ENCODE measurements around the gene PPP1CB.
"Not testable (repeated sequence)": the region's sequence is repeated elsewhere in the genome, so short reads cannot be mapped to it uniquely, and the experiment has no call there.

PPP1CB gene

GRCh38 chr2:28751252-28751955 is at the start of gene PPP1CB:
Gene PPP1CB, plus strand, starts transcription at chr2:28751830. Its CDS starts 295 bp downstream, at chr2:28752125.
- DNase-seq, result peak; percentile 85 to 97 (median 93)

DNA sequence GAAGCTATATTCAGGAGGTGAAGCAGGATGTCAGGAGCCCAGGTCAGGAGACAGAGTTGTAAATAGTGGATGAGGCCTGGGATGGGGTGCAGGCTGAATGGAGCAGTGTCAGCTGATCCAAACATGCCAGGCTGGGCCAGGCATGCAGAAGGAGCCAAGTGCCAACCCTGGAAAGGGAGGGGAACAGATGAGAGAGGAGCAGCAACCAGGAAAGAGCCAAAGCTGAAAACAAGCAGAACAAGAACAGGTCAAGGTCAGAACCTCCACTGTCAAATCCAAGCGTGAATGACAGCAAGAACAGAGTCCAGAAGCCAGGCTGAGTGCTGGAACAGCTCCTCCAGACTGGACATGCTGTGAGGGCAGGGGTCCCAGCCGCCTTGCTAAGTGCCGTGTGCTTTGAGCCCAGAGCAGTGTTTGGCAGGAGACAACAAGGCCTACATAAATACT is 49.2 kb upstream of the PPP1CB start:
- DNase-seq, result no peak

- DNase-seq, result no peak
Measured at GRCh38 chr2:28702878-28703277, 48.8 kb upstream of the PPP1CB start.

DNA sequence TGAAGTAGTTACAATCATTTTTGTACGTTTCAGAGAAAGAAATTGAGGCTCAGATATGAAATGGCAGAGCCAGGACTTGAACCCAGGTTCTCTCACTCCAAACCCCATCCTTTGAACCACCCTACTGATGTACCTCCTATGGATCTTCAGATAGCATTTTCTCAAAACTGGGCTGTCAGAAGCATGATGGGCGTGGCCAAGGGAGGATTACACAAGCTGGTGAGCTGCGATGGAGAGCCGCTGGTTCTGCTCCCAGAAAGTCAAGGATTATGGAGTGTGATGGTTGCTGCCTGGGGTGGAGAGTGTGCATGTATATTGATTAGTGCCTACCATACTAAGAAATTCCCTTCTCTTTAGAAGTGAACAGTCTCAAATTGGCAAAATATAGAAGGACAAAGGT is 47.0 kb upstream of the PPP1CB start:
- no peak for DNase-seq

GRCh38 chr2:28705751-28706440 is 45.7 kb upstream of the PPP1CB start:
- no peak for DNase-seq

DNA sequence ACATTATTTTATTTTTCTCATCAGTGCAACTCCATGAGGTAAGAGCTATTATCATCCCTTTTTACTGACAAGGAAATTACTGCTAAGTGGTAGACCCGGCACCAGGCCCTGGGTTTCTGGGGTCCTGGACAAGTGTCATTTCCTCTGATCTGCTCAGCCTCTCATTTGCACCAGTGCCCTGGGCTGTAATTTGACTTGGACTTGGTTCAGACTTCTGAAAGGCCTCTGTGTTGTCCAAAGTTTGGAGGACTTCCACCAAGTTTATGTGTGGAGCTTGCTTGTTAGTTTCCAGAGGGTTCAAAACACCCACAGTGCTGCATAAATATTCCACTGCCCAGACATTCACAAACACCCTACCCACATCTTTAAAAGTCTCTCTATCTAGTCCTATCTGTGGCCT is 44.0 kb upstream of the PPP1CB start:
- no peak for DNase-seq

GRCh38 chr2:28709101-28709500 is 42.5 kb upstream of the PPP1CB start:
- no peak for DNase-seq

GRCh38 chr2:28710545-28710944 is 41.1 kb upstream of the PPP1CB start:
- DNase-seq, result no peak

- DNase-seq, result no peak
Measured at GRCh38 chr2:28713577-28714298, 37.9 kb upstream of the PPP1CB start.

DNA sequence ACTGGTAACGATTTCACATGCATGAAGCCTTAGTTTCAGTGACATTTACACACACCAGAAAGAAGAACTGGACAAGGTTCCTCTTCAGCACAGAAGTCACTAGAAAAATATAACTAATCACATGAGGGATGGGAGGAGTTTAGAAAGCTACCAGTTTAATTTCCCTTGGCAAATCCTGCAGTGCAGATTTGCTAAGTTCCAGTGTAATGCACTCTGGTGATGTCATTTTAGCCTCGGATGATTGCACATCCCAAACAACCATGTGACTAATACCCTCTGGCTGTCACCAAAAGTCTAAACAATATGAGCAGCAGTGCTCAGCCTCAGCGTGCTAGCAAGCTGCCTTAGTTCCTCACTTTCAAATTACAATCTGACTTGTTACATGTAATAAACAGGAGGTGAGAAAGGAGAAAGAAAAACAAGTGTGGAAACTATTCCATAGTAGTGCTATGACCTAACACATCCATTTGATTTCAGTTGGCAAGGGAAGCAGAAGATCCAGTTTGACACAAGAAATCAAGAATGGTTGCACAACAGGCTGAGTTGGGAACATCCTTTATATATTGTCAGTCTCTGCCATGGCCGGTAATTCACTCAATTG is 35.3 kb upstream of the PPP1CB start:
- DNase-seq, result no peak

- no peak for DNase-seq
Measured at GRCh38 chr2:28717339-28717758, 34.3 kb upstream of the PPP1CB start.

- no peak for DNase-seq
Measured at GRCh38 chr2:28720345-28720744, 31.3 kb upstream of the PPP1CB start.

DNA sequence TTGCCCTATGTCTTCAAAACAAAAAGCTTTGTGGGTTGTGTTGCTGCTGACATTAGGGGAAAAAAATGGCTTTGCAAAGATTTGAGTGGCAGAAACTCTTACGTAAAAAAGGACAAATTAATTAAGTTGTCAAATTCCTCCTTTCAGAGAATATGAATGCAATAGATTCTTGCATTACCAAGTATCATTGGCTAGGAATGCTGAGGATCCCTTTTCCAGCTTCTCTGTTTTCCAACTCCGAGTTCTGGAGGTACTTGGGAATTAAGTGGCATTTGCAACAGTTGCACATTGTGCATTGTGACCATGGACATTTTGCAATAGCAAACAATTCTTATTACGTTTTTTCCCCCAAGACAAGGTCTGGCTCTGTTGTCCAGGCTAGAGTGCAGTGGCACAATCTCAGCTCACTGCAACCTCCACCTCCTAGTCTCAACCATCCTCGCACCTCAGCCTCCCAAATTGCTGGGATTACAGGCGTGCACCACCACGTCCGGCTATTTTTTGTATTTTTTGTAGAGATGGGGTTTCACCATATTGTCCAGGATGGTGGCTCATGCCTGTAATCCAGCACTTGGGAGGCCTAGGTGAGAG is 29.9 kb upstream of the PPP1CB start:
- no peak for DNase-seq

- no peak for DNase-seq
Measured at GRCh38 chr2:28725021-28725711, 26.5 kb upstream of the PPP1CB start.

- no peak for DNase-seq
Measured at GRCh38 chr2:28726177-28726576, 25.5 kb upstream of the PPP1CB start.

- DNase-seq, result no peak
Measured at GRCh38 chr2:28729698-28730097, 21.9 kb upstream of the PPP1CB start.

DNA sequence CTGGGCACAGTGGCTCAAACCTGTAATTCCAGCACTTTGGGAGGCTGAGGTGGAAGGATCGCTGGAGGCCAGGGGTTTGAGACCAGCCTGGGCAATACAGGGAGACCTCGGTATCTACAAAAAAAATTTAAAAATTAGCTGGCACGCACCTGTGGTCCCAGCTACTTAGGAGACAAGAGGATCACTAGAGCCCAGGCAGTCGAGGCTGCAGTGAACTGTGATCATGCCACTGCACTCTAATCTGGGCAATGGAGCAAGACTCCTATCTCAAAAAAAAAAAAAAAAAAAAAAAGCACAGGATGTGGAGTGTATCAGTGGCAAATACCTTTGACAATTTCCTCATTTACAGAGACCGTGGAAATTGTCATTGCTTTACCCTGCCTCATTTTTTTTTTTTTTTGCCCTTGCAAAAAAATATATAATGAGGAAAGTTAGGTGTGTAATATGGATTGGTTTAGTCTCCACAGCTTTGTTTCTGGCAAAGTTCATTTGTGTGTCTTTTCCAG is 20.9 kb upstream of the PPP1CB start:
- no peak for DNase-seq

DNA sequence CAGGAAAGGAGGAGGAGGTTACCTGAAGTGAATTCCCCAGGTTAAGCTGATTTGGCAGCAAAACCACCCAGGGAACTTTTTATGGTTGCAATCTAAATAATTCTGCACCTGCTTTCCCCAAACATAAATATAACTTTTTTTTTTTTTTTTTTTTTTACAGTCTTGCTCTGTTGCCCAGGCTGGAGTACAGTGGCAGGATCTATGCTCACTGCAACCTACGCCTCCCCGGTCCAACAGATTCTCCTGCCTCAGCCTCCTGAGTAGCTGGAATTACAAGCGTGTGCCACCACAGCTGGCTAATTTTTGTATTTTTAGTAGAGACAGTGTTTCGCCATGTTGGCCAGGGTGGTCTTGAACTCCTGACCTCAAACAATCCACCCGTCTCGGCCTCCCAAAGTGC is 16.1 kb upstream of the PPP1CB start:
- no peak for DNase-seq

GRCh38 chr2:28736034-28736433 is 15.6 kb upstream of the PPP1CB start:
- DNase-seq, result no peak

- DNase-seq, result no peak
Measured at GRCh38 chr2:28737655-28738054, 14.0 kb upstream of the PPP1CB start.

GRCh38 chr2:28742619-28743018 is 9.0 kb upstream of the PPP1CB start:
- not testable (repeated sequence) for DNase-seq

DNA sequence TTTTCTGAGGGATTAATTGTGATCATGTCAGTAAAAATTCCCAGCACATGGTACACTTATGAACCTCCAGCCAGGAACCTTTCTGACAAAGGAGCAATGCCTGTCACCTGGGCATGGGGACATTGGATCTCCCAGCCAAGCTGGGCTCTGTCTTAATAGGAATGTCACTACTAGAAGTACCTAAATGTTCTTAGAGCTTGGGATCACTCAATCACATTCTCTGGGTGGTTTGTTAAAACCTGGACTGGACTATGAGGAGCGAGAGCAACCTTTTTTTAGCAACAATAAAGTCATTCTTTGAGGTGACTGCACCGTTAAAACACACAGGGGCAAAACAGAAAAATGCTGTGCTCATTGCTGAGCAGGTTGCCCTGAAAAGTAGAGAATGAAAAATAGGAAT is 6.4 kb upstream of the PPP1CB start:
- DNase-seq, result no peak
